HCT116 (cell line): ENCODE results near the gene PTGES2. TPM values are rescaled to one million over a fixed set of nuclear protein-coding genes. Genes with fewer than 3 reads are reported as not detected.

ENCODE experiments used
- ATAC-seq: fragments of 200-7000 bp; cut with Tn5 transposase; 2 replicates; pipeline ENCODE4 v1.9.1; 2020; ENCODE audit warnings: mild to moderate bottlenecking, moderate library complexity
- BruUV-seq: library from RNA; stranded (reverse); fragments of 400-500 nt; replicated peaks from 2 replicates; lab custom pipeline; 2021; lab: Mats Ljungman, UMichigan
- CTCF ChIA-PET: fragments of 300-600 bp; sonication (Branson Sonifier 250); formaldehyde crosslinking; loops from one replicate; lab custom pipeline; 2021; ENCODE audit warnings: antibody characterized with exemption; lab: Charles Lee
- POLR2A ChIA-PET: fragments of 300-600, 350-600 bp; sonication (Branson Sonifier 250); formaldehyde crosslinking; loops from one replicate; lab custom pipeline; 2021; ENCODE audit warnings: antibody characterized with exemption; lab: Charles Lee
- RAD21 ChIA-PET, 2 experiments: fragments of 300-600 bp; sonication (Branson Sonifier 250); formaldehyde crosslinking; loops; one replicate each; lab custom pipeline; 2023; ENCODE audit warnings: low total read pairs in 2 of 2; ENCODE audit not compliant: uncharacterized antibody in 2 of 2, unreplicated experiment in 2 of 2, low non-redundant PET in 1 of 2; lab: Charles Lee
- DNase-seq: peaks from one replicate; pipeline ENCODE4 v3.0.0-alpha.2; 2010; ENCODE audit warnings: low read depth, low spot score
- H2AFZ ChIP-seq: fragments of 200-600 bp; shearing (Covaris generic), sonication (generic); 2 replicates; pipeline ENCODE4 v1.6.1; 2017; ENCODE audit warnings: low read depth, mixed run types, mixed read lengths, antibody characterized with exemption, low read length; ENCODE audit not compliant: poor library complexity, severe bottlenecking
- H3K27ac ChIP-seq: 2 replicates; pipeline ENCODE4 v1.5.1; 2012; ENCODE audit warnings: low read depth, low read length
- H3K27me3 ChIP-seq: fragments of 200-600 bp; sonication (generic); 2 replicates; pipeline ENCODE4 v1.6.1; 2016; ENCODE audit warnings: mixed run types, low read length, mixed read lengths; ENCODE audit not compliant: insufficient read depth
- H3K36me3 ChIP-seq, 2 experiments: fragments of 200-500 bp in 1 of 2; fragments of 200-600 bp in 1 of 2; sonication (Bioruptor generic) in 1 of 2; sonication (generic) in 1 of 2; 2 replicates each; pipeline versions ENCODE4 v1.5.1 to v1.6.1; 2014 to 2016; ENCODE audit warnings: low read length in 2 of 2, inconsistent platforms in 1 of 2, mixed read lengths in 1 of 2, mixed run types in 1 of 2; ENCODE audit not compliant: insufficient read depth in 2 of 2, control insufficient read depth in 1 of 2
- H3K4me1 ChIP-seq, 2 experiments: fragments of 200-600 bp in 1 of 2; sonication (generic) in 1 of 2; 2 replicates each; pipeline versions ENCODE4 v1.5.1 to v1.6.1; 2012 to 2017; ENCODE audit warnings: low read length in 2 of 2, inconsistent platforms in 1 of 2, mild to moderate bottlenecking in 1 of 2, mixed read lengths in 1 of 2, mixed run types in 1 of 2, moderate library complexity in 1 of 2; ENCODE audit not compliant: insufficient read depth in 2 of 2, control insufficient read depth in 1 of 2
- H3K4me2 ChIP-seq: fragments of 200-600 bp; sonication (generic); 2 replicates; pipeline ENCODE4 v1.6.1; 2017; ENCODE audit warnings: mixed run types, low read length, mixed read lengths
- H3K4me3 ChIP-seq, 2 experiments: fragments of 200-600 bp in 1 of 2; sonication (generic) in 1 of 2; replicated peaks in 1 of 2; 2 replicates each; pipeline ENCODE4 v1.5.1; 2011 to 2016; ENCODE audit warnings: low read length in 2 of 2, control low read depth in 1 of 2, low read depth in 1 of 2, mild to moderate bottlenecking in 1 of 2, mixed read lengths in 1 of 2, mixed run types in 1 of 2
- H3K79me2 ChIP-seq: fragments of 200-600 bp; sonication (generic); 2 replicates; pipeline ENCODE4 v1.6.1; 2017; ENCODE audit warnings: mild to moderate bottlenecking, mixed run types, low read length, moderate library complexity, mixed read lengths; ENCODE audit not compliant: insufficient read depth
- H3K9ac ChIP-seq: fragments of 200-600 bp; sonication (generic); 2 replicates; pipeline ENCODE4 v1.6.1; 2016; ENCODE audit warnings: low read length, mixed read lengths
- H3K9me2 ChIP-seq: fragments of 200-600 bp; sonication (generic), shearing (Covaris generic); 2 replicates; pipeline ENCODE4 v1.6.1; 2017; ENCODE audit warnings: mixed run types, mild to moderate bottlenecking, moderate library complexity; ENCODE audit not compliant: insufficient read depth
- H3K9me3 ChIP-seq, 2 experiments: fragments of 200-500 bp in 1 of 2; fragments of 200-600 bp in 1 of 2; sonication (Bioruptor generic) in 1 of 2; sonication (generic) in 1 of 2; 2 replicates each; pipeline ENCODE4 v1.6.1; 2014 to 2017; ENCODE audit warnings: low read length in 2 of 2, mixed read lengths in 2 of 2, inconsistent platforms in 1 of 2, low read depth in 1 of 2, mild to moderate bottlenecking in 1 of 2, mixed run types in 1 of 2, moderate library complexity in 1 of 2; ENCODE audit not compliant: control insufficient read depth in 1 of 2, insufficient read depth in 1 of 2
- H4K20me1 ChIP-seq: fragments of 200-600 bp; sonication (generic), shearing (Covaris generic); 2 replicates; pipeline ENCODE4 v1.6.1; 2017; ENCODE audit warnings: mixed run types, mild to moderate bottlenecking, moderate library complexity; ENCODE audit not compliant: insufficient read depth
- intact Hi-C: fragments of 100-400 bp; cut with micrococcal nuclease; formaldehyde crosslinking; loops from 2 replicates; pipeline ENCODE4 v1.10.0; 2022
- total RNA-seq: library from RNA; stranded (reverse); gene quantifications from one replicate; pipeline ENCODE4 v1.2.1, GENCODE V29; 2021; ENCODE audit not compliant: unreplicated experiment
- TF ChIP-seq, protein P1 (sequence below): IDR thresholded peaks from 2 replicates; pipeline ENCODE4 v1.6.1; 2012
- TF ChIP-seq, protein P2 (sequence below): IDR thresholded peaks from 2 replicates; pipeline ENCODE4 v1.6.1; 2012

The PTGES2 gene
- total RNA-seq, 1 experiment from 2014 or later = 148 TPM

DNA sequence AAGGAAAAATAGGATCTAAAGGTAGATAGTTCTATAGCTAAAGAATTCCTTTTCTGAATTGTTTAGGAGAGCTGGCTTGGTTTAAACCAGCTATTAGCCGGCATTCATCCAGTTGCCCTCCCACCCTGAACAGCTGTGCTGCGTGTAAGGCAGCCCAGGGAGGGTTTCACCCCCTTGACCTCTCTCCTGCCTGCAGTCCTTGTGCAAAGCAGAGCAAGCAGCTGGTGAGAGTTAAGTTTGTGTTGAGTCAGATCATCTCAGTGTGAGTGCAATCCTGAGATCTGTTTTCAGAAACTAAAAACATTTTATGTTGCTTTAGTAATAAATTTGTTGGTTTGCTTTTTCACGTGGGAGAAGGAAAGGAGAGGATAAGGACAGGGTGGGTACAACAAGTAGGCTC lies 46.5 kb downstream of the PTGES2 start (continued):
- TF ChIP-seq, protein P1, sequence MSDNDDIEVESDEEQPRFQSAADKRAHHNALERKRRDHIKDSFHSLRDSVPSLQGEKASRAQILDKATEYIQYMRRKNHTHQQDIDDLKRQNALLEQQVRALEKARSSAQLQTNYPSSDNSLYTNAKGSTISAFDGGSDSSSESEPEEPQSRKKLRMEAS = no peak

DNA sequence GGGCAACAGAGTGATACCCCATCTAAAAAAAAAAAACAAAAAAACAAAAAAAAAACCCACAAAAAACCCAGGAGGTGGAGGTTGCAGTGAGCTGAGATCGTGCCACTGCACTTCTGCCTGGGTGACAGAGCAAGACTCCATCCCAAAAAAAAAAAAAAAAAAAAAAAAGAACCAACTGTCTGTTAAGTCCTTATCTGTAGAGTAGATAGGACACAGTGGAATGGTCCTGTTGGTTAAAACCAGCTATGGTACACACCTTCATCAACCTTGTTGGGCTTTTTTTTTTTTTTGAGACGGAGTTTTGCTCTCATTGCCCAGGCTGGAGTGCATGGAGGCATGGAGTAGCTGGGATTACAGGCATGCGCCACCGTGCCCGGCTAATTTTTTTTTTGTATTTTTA lies 47.3 kb downstream of the PTGES2 start:
- no TSS peak for BruUV-seq
- POLR2A ChIA-PET = interaction anchor here (2.6 kb wide), 1 partner anchor 13 kb away, joined by 23 read pairs; the partner anchor contains the start of genes NAIF1 and SLC25A25
- H3K27ac ChIP-seq = peak overlapping the region; percentile 83

More for the DNA sequence above, 47.3 kb downstream of the PTGES2 start:
- intact Hi-C loops = loop anchor here (5.0 kb wide), 1 partner anchor 43 kb away; no protein-coding TSS in a partner anchor
- Histone ChIP-seq H3K27me3 (no peaks in the 10 kb centered on the region), H3K36me3 (peaks cover 0 to 4% of the 10 kb centered on the region in 2 experiments; a peak in 1 of 4 replicates), H2AFZ (no peak overlapping the region), H4K20me1 (no peaks in the 10 kb centered on the region), H3K4me1 (peaks cover 63 to 73% of the 10 kb centered on the region in 2 experiments), H3K9me2 (no peaks in the 10 kb centered on the region), H3K79me2 (peaks cover 68% of the 10 kb centered on the region), H3K4me3 (no peak overlapping the region)
- no peak for DNase-seq
- RAD21 ChIA-PET = no interaction called here
- TF ChIP-seq, protein P2, sequence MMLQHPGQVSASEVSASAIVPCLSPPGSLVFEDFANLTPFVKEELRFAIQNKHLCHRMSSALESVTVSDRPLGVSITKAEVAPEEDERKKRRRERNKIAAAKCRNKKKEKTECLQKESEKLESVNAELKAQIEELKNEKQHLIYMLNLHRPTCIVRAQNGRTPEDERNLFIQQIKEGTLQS = no peak
- TF ChIP-seq, all 23 proteins: peak for 0
- CTCF ChIA-PET = no interaction called here
- 0 out of 2 replicates have a peak overlapping the region, but pooled peaks have one; percentile 31 for H3K9ac ChIP-seq
- no peaks in the 10 kb centered on the region for H3K9me3 ChIP-seq
- no peak for ATAC-seq
- no peak overlapping the region for H3K4me2 ChIP-seq
